ENCODE measurements around the gene TSPAN19. TPM values are rescaled to one million over a fixed set of nuclear protein-coding genes. Genes with fewer than 3 reads are reported as not detected.
A peak's percentile ranks its signal among the peaks of the same experiment; 100 is the strongest.

TSPAN19 gene
- total RNA-seq, 2 donors from 2014 or later = not detected

DNA sequence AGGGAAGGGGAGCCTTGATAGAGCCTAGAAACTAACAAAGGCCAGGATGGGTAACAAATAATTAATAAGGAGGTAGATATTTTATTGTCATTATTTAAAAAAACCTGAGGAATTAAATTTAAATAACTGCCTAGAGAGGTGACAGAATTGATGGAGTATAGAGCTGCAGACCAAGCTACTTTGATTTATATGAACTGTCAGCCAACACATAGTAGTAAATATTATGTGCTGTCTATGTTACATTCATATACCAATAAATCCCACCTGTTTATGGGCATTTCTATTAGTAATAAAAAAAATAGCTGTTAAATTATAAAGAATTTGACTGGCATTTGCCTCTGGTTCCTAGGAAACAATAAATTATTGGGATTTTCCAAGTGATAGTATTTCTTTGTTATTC, 37.7 kb downstream of the TSPAN19 start:
- H3K4me3 ChIP-seq = no peak overlapping the region
- peaks cover 18% of the 10 kb centered on the region for H3K4me1 ChIP-seq
- ATAC-seq (no peak), DNase-seq (no peak)
- TF ChIP-seq, protein P1, sequence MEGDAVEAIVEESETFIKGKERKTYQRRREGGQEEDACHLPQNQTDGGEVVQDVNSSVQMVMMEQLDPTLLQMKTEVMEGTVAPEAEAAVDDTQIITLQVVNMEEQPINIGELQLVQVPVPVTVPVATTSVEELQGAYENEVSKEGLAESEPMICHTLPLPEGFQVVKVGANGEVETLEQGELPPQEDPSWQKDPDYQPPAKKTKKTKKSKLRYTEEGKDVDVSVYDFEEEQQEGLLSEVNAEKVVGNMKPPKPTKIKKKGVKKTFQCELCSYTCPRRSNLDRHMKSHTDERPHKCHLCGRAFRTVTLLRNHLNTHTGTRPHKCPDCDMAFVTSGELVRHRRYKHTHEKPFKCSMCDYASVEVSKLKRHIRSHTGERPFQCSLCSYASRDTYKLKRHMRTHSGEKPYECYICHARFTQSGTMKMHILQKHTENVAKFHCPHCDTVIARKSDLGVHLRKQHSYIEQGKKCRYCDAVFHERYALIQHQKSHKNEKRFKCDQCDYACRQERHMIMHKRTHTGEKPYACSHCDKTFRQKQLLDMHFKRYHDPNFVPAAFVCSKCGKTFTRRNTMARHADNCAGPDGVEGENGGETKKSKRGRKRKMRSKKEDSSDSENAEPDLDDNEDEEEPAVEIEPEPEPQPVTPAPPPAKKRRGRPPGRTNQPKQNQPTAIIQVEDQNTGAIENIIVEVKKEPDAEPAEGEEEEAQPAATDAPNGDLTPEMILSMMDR (IDR thresholded peaks at IDR 0.05) = no peak
- no peak for TF ChIP-seq POLR2A (IDR thresholded peaks at IDR 0.05)
- H3K27ac ChIP-seq = no peak overlapping the region
- intact Hi-C loops (cut with DNase I) = no loop called here
- H3K27me3 ChIP-seq = no peaks in the 10 kb centered on the region
- H3K9me3 ChIP-seq = no peaks in the 10 kb centered on the region
- no peaks in the 10 kb centered on the region for H3K36me3 ChIP-seq (replicated peaks in 1 of 2; ENCODE audit: insufficient read depth in 1 of 2, low read depth in 2 of 2)

DNA sequence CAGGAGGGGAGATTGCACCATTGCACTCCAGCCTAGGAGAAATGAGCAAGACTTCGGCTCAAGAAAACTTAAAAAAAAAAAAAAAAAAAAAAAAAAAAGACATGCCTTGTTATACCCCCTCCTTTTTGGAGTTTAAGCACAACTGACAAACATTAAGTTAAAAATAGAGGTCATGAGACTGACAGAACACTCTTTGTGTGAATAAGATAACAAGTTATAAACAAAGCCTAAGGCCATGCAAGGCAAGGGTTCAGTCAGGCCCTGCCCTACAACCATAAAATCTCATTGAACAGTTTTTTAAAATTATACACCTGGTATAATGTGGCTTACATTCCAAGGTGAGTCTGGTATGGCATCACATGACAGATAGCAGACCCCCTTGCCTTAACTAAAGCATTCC, 39.3 kb downstream of the TSPAN19 start:
- Histone ChIP-seq H3K4me1 (peaks cover 18% of the 10 kb centered on the region), H3K27ac (no peak overlapping the region), H3K4me3 (no peak overlapping the region), H3K9me3 (no peaks in the 10 kb centered on the region), H3K27me3 (no peaks in the 10 kb centered on the region), H3K36me3 (replicated peaks in 1 of 2; ENCODE audit: insufficient read depth in 1 of 2, low read depth in 2 of 2) (no peaks in the 10 kb centered on the region)
- 26 to 29% methylated on average over 1 of the region's 1 CpG for WGBS, 2 donors
- TF ChIP-seq, protein P1 (IDR thresholded peaks at IDR 0.05) = no peak
- TF ChIP-seq POLR2A (IDR thresholded peaks at IDR 0.05) = no peak
- ATAC-seq = peak; percentile 75
- no peak for DNase-seq
- intact Hi-C loops (cut with DNase I) = no loop called here

DNA sequence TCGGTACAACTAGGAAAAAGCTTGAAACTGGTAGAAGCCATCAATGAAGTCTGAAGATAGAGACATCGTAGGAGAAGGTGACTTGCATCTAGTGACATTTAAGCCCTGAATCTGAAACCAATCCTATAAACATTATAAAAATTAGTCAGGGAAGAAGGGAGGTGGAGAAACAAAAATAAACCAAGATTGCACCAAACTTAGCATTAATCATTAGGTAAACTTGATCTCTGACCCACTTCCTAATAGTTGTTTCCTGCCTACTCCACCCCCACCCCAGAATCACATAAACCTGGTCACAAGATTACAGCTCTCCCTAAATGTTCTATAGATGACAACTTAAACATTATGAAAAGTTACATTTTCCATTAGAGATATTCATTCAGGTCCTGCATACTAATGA, 40.4 kb downstream of the TSPAN19 start:
- DNase-seq (no peak), ATAC-seq (no peak)
- WGBS, 2 donors = 70 to 75% methylated on average over 2 of the region's 2 CpGs
- peaks cover 18% of the 10 kb centered on the region for H3K4me1 ChIP-seq
- intact Hi-C loops (cut with DNase I) = no loop called here
- no peak overlapping the region for H3K4me3 ChIP-seq
- no peaks in the 10 kb centered on the region for H3K27me3 ChIP-seq
- TF ChIP-seq, protein P1 (IDR thresholded peaks at IDR 0.05) = no peak
- TF ChIP-seq POLR2A (IDR thresholded peaks at IDR 0.05) = no peak
- no peaks in the 10 kb centered on the region for H3K9me3 ChIP-seq
- H3K36me3 ChIP-seq (replicated peaks in 1 of 2; ENCODE audit: insufficient read depth in 1 of 2, low read depth in 2 of 2) = no peaks in the 10 kb centered on the region
- H3K27ac ChIP-seq = no peak overlapping the region

DNA sequence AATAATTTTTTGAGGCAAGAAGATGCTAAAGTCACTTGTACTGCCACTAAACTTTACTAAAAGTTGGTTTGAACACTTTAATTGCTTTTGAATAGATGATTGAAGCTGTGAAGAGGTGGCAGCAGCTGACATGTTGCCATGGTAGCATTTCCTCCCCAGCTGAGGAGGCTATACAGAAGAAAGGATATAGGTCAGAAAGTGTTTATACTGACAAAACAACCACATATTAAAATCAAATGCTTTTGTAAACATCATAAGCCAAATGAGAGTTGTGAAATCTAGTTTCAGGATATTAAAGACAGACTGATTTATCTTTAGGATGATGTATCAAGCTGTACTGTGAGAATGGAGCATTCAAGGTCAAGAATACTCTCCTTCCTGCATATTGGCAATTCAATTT, 41.7 kb downstream of the TSPAN19 start:
- Histone ChIP-seq H3K4me1 (peaks cover 18% of the 10 kb centered on the region), H3K4me3 (no peak overlapping the region), H3K27ac (no peak overlapping the region), H3K9me3 (no peaks in the 10 kb centered on the region), H3K36me3 (replicated peaks in 1 of 2; ENCODE audit: insufficient read depth in 1 of 2, low read depth in 2 of 2) (no peaks in the 10 kb centered on the region), H3K27me3 (no peaks in the 10 kb centered on the region)
- ATAC-seq = no peak
- no peak for TF ChIP-seq POLR2A (IDR thresholded peaks at IDR 0.05)
- TF ChIP-seq, protein P1 (IDR thresholded peaks at IDR 0.05) = no peak
- DNase-seq = no peak
- intact Hi-C loops (cut with DNase I) = no loop called here

DNA sequence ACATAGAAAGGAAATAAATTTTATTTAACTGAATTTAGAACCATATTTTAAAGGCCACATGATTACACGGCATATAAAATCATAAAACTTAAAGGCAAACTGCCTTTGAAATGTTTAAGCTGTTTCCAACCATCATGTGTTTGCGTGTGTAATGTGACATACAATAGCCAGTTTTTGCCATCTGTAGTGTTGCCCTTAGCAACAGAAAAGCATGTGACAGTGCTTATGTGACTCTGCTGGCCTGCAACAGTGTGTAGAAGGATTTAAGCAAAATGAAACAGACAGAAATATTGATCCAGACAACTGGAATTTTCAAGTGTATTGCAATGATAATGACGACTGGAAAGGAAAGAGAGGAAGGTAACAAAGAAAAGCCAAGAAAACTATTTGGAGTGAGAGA, 49.5 kb downstream of the TSPAN19 start:
- intact Hi-C loops (cut with DNase I) = no loop called here
- ATAC-seq (no peak), DNase-seq (no peak)
- Histone ChIP-seq H3K4me3 (no peak overlapping the region), H3K36me3 (replicated peaks in 1 of 2; ENCODE audit: insufficient read depth in 1 of 2, low read depth in 2 of 2) (no peaks in the 10 kb centered on the region), H3K27me3 (no peaks in the 10 kb centered on the region), H3K27ac (no peak overlapping the region), H3K9me3 (no peaks in the 10 kb centered on the region), H3K4me1 (no peaks in the 10 kb centered on the region)
- WGBS, 2 donors = 50 to 54% methylated on average over 3 of the region's 3 CpGs
- TF ChIP-seq, protein P1 (IDR thresholded peaks at IDR 0.05) = no peak
- TF ChIP-seq POLR2A (IDR thresholded peaks at IDR 0.05) = no peak
